ENCODE measurements around the gene PACSIN1.

Gene PACSIN1

DNA sequence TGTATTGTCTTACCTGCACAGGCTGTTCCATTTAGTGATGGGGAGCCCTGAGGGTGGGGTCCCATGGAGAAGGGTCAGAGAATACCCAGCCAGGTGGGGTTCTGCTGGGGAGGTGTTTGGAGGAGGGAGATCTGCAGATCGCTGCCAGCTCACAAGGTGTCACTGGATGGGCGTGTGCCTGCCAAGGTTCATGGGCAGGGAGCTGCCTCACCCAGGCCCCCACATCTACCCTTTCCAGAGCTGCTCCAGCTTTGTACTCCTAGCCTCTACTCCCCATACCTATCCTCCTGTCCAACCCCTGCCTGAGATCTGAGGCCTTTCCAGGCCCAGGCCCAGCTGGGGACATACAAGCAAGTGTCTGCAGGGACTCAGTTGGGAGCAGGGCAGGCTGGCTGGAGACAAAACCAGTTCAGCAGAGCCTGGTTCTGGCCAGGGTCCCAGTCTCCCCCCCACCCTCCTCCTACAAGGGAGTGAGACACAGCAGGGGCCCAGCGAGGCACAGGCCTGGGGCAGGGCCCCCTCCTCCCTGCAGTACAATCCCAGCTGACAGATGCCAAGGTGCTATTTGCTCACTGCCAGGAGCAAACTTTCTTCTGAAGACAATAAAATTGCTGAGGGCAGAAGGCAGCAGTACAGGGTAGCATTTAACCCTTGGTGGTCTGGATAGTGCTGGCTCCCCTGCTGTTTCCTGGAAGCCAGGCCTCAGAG is 70.5 kb downstream of the PACSIN1 start:
- Mint-ChIP-seq H3K4me3 (peak overlapping the region in 1 of 3 experiments; percentile 16), H3K27ac (peak overlapping the region in 2 of 3 experiments; percentile 9 to 39), H3K27me3 (ENCODE audit: low read depth) (peaks cover 4% of the 10 kb centered on the region), H3K9me3 (no peaks in the 10 kb centered on the region), H3K36me3 (ENCODE audit: low read depth) (no peaks in the 10 kb centered on the region), H3K4me1 (peaks cover 16% of the 10 kb centered on the region)
- TF ChIP-seq, protein P1, sequence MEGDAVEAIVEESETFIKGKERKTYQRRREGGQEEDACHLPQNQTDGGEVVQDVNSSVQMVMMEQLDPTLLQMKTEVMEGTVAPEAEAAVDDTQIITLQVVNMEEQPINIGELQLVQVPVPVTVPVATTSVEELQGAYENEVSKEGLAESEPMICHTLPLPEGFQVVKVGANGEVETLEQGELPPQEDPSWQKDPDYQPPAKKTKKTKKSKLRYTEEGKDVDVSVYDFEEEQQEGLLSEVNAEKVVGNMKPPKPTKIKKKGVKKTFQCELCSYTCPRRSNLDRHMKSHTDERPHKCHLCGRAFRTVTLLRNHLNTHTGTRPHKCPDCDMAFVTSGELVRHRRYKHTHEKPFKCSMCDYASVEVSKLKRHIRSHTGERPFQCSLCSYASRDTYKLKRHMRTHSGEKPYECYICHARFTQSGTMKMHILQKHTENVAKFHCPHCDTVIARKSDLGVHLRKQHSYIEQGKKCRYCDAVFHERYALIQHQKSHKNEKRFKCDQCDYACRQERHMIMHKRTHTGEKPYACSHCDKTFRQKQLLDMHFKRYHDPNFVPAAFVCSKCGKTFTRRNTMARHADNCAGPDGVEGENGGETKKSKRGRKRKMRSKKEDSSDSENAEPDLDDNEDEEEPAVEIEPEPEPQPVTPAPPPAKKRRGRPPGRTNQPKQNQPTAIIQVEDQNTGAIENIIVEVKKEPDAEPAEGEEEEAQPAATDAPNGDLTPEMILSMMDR (IDR thresholded peaks at IDR 0.05; ENCODE audit: unreplicated experiment in 3 of 3) = no peak

DNA sequence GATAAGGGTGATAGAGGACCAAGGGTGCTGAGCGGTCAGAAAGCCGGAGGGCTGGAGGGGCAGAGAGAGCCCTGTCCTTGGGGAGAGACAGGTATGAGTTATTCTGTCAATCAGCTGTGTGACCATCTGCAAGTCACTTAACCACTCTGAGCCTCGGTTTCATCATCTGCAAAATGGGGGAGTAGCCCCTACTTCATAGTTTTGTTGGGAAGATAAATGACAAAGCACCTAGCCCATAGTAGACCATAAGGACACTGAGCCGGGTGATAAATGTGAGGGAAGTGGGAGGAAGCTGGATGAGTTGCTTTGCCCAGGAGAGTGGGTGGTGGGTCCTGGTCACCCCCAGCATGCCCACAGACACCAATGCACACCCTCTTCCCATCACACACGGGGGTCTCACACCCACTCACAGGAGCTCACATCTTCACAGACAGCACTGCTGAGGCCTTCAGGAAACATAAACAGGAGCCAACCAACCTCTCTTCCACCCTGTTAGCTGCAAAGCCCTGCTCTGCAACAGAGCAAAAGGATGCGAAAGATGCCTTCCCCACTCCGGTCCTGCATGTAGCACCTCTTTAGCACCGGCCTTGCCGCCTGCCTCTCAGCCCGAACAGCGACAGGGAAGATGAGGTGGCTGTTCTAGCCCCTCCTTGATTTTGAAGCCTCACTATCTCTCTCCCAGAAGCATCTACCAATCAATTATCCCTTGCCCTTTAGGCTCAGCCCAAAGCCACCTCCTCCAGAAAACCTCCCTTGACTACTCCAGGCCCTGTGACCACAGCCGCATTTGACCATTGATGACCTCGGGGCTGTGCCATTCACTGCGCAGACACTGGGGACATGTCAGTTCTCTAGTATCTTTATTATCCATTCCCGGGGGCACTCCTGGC is 71.3 kb downstream of the PACSIN1 start:
- peaks cover 16% of the 10 kb centered on the region for H3K4me1 Mint-ChIP-seq
- TF ChIP-seq, protein P1 (IDR thresholded peaks at IDR 0.05; ENCODE audit: unreplicated experiment in 3 of 3) = no peak
- H3K36me3 Mint-ChIP-seq (ENCODE audit: low read depth) = no peaks in the 10 kb centered on the region
- no peaks in the 10 kb centered on the region for H3K27me3 Mint-ChIP-seq (ENCODE audit: low read depth)
- H3K4me3 Mint-ChIP-seq = no peak overlapping the region
- H3K27ac Mint-ChIP-seq = peak overlapping the region in 1 of 3 experiments; percentile 39
- no peaks in the 10 kb centered on the region for H3K9me3 Mint-ChIP-seq

DNA sequence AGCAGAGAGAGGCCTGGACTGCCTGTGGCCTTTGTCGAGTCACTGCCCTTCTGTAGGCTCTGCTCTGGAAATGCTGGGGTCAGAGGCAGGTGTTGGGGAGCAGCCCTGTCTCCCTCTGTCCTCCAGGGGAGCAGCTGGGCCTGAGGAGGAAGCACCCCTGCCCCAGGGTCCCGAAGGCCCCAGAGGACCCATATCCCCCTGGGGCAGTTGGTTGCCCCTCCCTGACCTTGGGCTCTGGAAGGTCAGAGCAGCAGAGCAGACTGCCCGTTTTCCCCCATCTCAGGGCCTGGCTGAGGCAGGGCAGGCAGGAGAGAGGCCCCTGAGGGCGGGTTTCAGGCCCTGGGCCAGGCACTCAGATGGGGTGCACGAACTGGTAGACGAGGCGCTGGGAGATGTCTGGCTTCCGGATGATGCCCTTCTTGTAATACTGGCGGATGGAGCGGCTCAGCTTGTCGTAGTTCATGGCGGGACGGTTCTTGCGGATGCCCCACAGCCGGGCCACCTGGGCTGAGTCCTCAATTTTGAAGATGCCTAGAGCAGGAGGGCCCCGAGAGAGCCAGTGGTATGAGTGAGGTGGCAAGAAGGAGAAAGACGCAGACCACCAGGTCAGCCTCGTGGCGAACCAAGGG is 72.2 kb downstream of the PACSIN1 start:
- Mint-ChIP-seq H3K27me3 (ENCODE audit: low read depth) (no peaks in the 10 kb centered on the region), H3K36me3 (ENCODE audit: low read depth) (no peaks in the 10 kb centered on the region), H3K4me1 (peaks cover 16% of the 10 kb centered on the region), H3K4me3 (no peak overlapping the region), H3K27ac (no peak overlapping the region), H3K9me3 (no peaks in the 10 kb centered on the region)
- TF ChIP-seq, protein P1 (IDR thresholded peaks at IDR 0.05; ENCODE audit: unreplicated experiment in 3 of 3) = no peak

DNA sequence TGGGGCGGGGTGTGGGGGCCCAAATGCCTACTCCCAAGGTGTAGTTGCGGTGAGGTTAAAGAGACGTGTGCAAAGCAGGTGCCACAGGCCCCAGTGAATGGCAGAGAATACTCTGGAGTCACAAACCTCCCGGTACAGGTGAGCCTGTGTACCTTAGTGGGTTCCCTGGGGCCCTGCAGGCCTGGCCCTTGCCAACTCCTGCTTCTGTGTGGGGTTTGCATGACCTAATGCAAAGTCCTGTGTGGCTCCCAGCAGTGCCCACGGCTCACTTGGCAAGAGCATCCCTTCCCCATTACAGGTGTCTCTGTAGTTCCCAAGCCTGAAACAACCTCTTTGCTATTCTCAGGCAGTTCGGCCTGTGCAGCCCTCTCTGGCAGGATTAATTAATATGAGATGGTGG is 72.7 kb downstream of the PACSIN1 start:
- H3K27me3 Mint-ChIP-seq (ENCODE audit: low read depth) = no peaks in the 10 kb centered on the region
- H3K9me3 Mint-ChIP-seq = no peaks in the 10 kb centered on the region

DNA sequence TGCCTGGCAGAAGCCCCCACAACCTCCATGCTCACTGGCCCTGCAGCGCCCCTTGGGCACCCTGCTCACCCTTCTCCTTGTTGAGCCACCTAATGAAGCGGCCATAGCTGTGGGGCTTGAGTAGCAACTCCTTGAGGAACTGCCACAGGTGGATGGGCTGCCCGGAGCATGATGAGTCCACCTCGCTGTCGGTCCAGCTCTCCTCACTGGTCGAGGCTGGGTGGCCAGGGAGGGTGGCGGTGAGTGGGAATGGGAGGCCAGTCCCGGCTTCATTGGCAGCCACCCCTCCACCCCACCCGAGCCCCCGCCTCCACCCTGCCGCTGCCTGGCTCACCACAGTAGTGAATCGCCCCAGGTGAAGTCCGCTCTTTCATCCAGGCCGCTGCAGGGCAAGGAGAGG is 73.3 kb downstream of the PACSIN1 start:
- peaks cover 11% of the 10 kb centered on the region for H3K4me1 Mint-ChIP-seq
- no peaks in the 10 kb centered on the region for H3K27me3 Mint-ChIP-seq (ENCODE audit: low read depth)
- no peaks in the 10 kb centered on the region for H3K36me3 Mint-ChIP-seq (ENCODE audit: low read depth)
- no peak overlapping the region for H3K27ac Mint-ChIP-seq
- TF ChIP-seq, protein P1 (IDR thresholded peaks at IDR 0.05; ENCODE audit: unreplicated experiment in 3 of 3) = no peak
- no peaks in the 10 kb centered on the region for H3K9me3 Mint-ChIP-seq
- no peak overlapping the region for H3K4me3 Mint-ChIP-seq

More for the DNA sequence above, 72.7 kb downstream of the PACSIN1 start:
- peak overlapping the region in 1 of 3 experiments; percentile 33 for H3K27ac Mint-ChIP-seq
- H3K36me3 Mint-ChIP-seq (ENCODE audit: low read depth) = no peaks in the 10 kb centered on the region
- H3K4me1 Mint-ChIP-seq = peaks cover 12% of the 10 kb centered on the region
- TF ChIP-seq, protein P1 (IDR thresholded peaks at IDR 0.05; ENCODE audit: unreplicated experiment in 3 of 3) = no peak
- H3K4me3 Mint-ChIP-seq = no peak overlapping the region
